OCI-LY3 (cell line): ENCODE measurements around the gene CLSTN1.

ENCODE experiments used
- CTCF ChIP-seq: fragments of 200-600, 300-600 bp; sonication (generic); IDR thresholded peaks from 2 replicates; pipeline ENCODE4 v1.5.1; 2014; ENCODE audit warnings: antibody characterized with exemption, low read length, low read depth
- EZH2phosphoT487 ChIP-seq: fragments of 200-600 bp; shearing (Covaris generic); IDR thresholded peaks from 2 replicates; pipeline ENCODE4 v1.6.1; 2018; ENCODE audit warnings: antibody characterized with exemption, mixed run types, low read depth

- no peak for TF ChIP-seq CTCF
- no peak for TF ChIP-seq EZH2phosphoT487
Measured at GRCh38 chr1:9833632-9834031, 9.9 kb upstream of the CLSTN1 start.
